Gastroesophageal sphincter (tissue), 3 donors: ENCODE results near the gene RAB3D.
"Not testable (repeated sequence)": the region's sequence is repeated elsewhere in the genome, so short reads cannot be mapped to it uniquely, and the experiment has no call there.

Source experiments
- CTCF ChIP-seq, 4 experiments: fragments of 200-600 bp in 2 of 4; fragments of 450-650 bp in 2 of 4; sonication (generic) in 1 of 4; IDR thresholded peaks; one replicate each; pipeline ENCODE4 v1.5.1; 2017 to 2019; ENCODE audit warnings: antibody characterized with exemption in 4 of 4, mild to moderate bottlenecking in 2 of 4, moderate library complexity in 2 of 4
- POLR2AphosphoS5 ChIP-seq: sonication (generic); formaldehyde crosslinking; IDR thresholded peaks from one replicate; pipeline ENCODE4 v1.6.1; 2017; ENCODE audit warnings: antibody characterized with exemption

- TF ChIP-seq CTCF (IDR thresholded peaks at IDR 0.05); POLR2AphosphoS5: not testable (repeated sequence)
These were observed 626 bp upstream of the RAB3D start for GRCh38 chr19:11340099-11340467.
